Peyer's patch (tissue), 4 donors: Measurements from ENCODE around the gene RIN1.

Source experiments
- CTCF ChIP-seq, 6 experiments: fragments of 450-650 bp in 4 of 6; fragments of 200-600 bp in 2 of 6; sonication (generic) in 1 of 6; IDR thresholded peaks; one replicate each; pipeline ENCODE4 v1.5.1; 2017 to 2019; ENCODE audit warnings: antibody characterized with exemption in 6 of 6, mild to moderate bottlenecking in 3 of 6, moderate library complexity in 1 of 6
- POLR2A ChIP-seq, 2 donors: fragments of 450-650 bp; IDR thresholded peaks; one replicate each; pipeline ENCODE4 v1.5.1; 2017; ENCODE audit warnings: antibody characterized with exemption in 2 of 2, mild to moderate bottlenecking in 2 of 2, moderate library complexity in 2 of 2

- no peak for TF ChIP-seq CTCF (IDR thresholded peaks at IDR 0.05)
- no peak for TF ChIP-seq POLR2A (IDR thresholded peaks at IDR 0.05)
These were observed 18.9 kb downstream of the RIN1 start for GRCh38 chr11:66317322-66317722.
